ENCODE results near the gene TMEM9. TPM values are rescaled to one million over a fixed set of nuclear protein-coding genes. Genes with fewer than 3 reads are reported as not detected.
A peak's percentile ranks its signal among the peaks of the same experiment; 100 is the strongest.

The TMEM9 gene
- total RNA-seq, 3 donors from 2014 or later: 19.1 to 38.9 (median 24.1) TPM

DNA sequence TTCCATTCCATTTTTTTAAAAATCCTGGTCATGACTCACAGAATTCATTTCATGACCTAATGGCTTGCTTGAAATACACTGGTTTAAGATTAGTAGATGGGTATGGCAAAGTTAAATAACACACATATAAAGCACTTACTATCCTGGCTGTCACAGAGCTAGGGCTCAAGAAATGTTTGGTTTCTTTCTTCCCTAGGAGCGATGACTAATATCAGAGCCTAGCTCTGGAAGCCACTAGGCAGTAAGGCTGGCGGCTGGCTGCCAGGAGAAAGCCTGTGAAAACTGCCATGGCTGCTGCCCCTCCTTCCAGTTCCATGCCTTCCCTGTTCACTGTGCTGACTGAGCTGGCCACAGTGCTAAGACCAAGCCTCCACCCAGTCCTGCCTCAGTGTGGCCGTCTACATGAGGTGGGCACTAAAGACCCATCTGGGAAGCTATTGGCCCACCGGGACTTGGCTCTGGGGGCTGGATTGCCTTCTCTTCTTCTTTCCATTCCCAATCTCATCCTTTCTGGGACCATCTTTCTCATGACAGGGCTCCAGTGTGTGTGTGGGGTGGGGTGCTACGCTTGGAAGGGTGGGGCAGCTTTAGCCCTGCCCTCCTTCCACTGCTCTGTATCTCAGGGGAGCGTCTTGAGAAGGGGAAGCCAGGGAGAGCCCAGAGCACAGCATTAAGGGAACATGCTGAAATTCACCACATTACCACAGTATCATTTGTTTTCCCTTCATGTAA, 16.5 kb downstream of the TMEM9 start:
- intact Hi-C loops (cut with DNase I, micrococcal nuclease): no loop called here
- ATAC-seq (peak; percentile 32), DNase-seq (peak in 2 of 3 donors; percentile 29 to 46)
- TF ChIP-seq, protein P1, sequence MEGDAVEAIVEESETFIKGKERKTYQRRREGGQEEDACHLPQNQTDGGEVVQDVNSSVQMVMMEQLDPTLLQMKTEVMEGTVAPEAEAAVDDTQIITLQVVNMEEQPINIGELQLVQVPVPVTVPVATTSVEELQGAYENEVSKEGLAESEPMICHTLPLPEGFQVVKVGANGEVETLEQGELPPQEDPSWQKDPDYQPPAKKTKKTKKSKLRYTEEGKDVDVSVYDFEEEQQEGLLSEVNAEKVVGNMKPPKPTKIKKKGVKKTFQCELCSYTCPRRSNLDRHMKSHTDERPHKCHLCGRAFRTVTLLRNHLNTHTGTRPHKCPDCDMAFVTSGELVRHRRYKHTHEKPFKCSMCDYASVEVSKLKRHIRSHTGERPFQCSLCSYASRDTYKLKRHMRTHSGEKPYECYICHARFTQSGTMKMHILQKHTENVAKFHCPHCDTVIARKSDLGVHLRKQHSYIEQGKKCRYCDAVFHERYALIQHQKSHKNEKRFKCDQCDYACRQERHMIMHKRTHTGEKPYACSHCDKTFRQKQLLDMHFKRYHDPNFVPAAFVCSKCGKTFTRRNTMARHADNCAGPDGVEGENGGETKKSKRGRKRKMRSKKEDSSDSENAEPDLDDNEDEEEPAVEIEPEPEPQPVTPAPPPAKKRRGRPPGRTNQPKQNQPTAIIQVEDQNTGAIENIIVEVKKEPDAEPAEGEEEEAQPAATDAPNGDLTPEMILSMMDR (IDR thresholded peaks at IDR 0.05): no peak
- Histone ChIP-seq H3K4me3 (no peak overlapping the region), H3K9me3 (no peaks in the 10 kb centered on the region), H3K36me3 (ENCODE audit: low read depth) (no peaks in the 10 kb centered on the region), H3K4me1 (ENCODE audit: low read depth) (no peaks in the 10 kb centered on the region)

- TF ChIP-seq, protein P1 (IDR thresholded peaks at IDR 0.05): no peak
- ATAC-seq: no peak
- no peaks in the 10 kb centered on the region for H3K4me1 ChIP-seq (ENCODE audit: low read depth)
Observed at GRCh38 chr1:201137024-201137392, 17.3 kb downstream of the TMEM9 start.

DNA sequence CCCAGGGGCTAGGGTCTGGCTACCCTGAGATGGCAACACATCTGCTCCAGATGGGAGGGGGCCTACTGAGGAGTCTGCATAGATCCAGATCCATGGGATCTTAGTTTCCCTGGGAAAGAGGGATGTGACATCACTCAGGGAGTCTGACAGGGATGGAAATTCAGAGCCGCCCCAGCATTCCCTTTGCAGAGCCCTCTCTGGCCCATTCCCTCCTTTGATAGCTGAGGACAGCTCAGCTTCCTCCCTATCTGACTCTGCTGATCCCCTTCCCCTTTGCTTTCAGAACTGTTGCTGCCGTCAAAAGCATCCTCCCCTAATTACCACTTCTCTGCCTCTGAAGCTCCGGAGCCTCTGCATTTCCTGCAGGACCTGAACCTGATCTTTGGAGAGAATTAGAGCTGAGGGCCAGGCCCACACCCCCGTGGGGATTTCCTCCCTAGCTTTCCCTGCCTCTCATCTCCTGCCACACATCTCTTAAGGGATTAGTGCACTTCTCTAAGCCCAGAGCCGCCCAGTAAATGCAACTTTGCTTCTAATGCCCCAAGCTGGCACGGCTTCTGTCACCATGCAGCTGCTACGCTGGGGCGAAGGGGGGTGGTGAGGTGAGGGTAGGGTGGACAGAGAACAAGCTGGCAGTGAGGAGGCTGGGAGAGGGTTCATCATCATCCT, 17.8 kb downstream of the TMEM9 start:
- ATAC-seq (no peak), DNase-seq (no peak)
- intact Hi-C loops (cut with DNase I, micrococcal nuclease): no loop called here
- Histone ChIP-seq H3K4me3 (no peak overlapping the region), H3K36me3 (ENCODE audit: low read depth) (no peaks in the 10 kb centered on the region), H3K9me3 (no peaks in the 10 kb centered on the region), H3K4me1 (ENCODE audit: low read depth) (no peaks in the 10 kb centered on the region)
- TF ChIP-seq, protein P1 (IDR thresholded peaks at IDR 0.05): no peak

More at GRCh38 chr1:201137024-201137392, 17.3 kb downstream of the TMEM9 start:
- DNase-seq: no peak
- no peak overlapping the region for H3K4me3 ChIP-seq
- H3K36me3 ChIP-seq (ENCODE audit: low read depth): no peaks in the 10 kb centered on the region
- intact Hi-C loops (cut with DNase I, micrococcal nuclease): no loop called here
- H3K9me3 ChIP-seq: no peaks in the 10 kb centered on the region

DNA sequence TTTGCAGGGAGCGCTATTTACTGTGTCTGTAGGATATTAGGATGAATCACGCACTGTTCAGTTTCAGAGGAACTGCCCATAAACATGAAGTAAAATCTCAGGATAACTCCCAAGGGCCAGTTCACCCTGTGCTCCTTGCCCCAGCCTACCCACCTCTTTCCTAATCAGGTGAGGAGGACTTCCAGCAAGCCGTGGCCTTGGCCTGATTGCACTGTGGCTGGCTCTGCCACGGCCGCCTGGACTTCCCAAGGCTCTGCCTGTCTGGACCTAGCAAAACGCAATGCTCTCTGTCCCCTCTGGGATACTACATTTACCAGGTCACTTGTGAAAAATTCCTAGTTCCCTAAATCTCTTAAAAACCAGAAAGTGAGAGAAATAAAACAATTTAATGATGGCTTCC, 19.9 kb downstream of the TMEM9 start:
- no peak for ATAC-seq

DNA sequence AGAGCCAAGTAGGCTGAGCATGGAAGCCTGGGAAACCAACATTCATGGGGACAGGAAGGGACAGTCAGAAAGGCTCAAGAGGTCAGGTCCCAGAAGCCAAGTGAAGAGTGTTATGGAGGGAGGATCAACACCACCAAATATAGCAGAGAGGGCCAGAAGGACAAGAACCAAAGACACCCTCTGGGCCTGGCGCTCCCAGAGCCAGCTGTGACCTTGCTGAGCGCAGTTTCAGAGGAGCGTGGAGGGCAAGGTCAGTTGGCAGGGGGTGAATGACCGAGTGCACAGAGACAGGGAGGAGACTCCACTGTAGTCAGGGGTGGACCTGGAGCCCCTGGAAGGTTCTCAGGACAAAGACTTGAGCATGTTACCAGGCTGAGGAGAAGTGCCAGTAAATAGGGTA, 22.9 kb downstream of the TMEM9 start:
- DNase-seq (no peak), ATAC-seq (no peak)
- intact Hi-C loops (cut with DNase I, micrococcal nuclease): no loop called here
- TF ChIP-seq, protein P1 (IDR thresholded peaks at IDR 0.05): no peak
- no peaks in the 10 kb centered on the region for H3K36me3 ChIP-seq (ENCODE audit: low read depth)
- H3K4me3 ChIP-seq: no peak overlapping the region
- no peaks in the 10 kb centered on the region for H3K9me3 ChIP-seq
- no peaks in the 10 kb centered on the region for H3K4me1 ChIP-seq (ENCODE audit: low read depth)

More for the DNA sequence above, 19.9 kb downstream of the TMEM9 start:
- intact Hi-C loops (cut with DNase I, micrococcal nuclease): no loop called here
- H3K4me1 ChIP-seq (ENCODE audit: low read depth): no peaks in the 10 kb centered on the region
- TF ChIP-seq, protein P1 (IDR thresholded peaks at IDR 0.05): no peak
- no peaks in the 10 kb centered on the region for H3K36me3 ChIP-seq (ENCODE audit: low read depth)
- H3K9me3 ChIP-seq: no peaks in the 10 kb centered on the region
- H3K4me3 ChIP-seq: no peak overlapping the region
- DNase-seq: no peak
